ENCODE measurements around the gene NEXN. TPM values are rescaled to one million over a fixed set of nuclear protein-coding genes. Genes with fewer than 3 reads are reported as not detected.

Gene NEXN
- total RNA-seq, 1 donor from 2014 or later: 26.4 TPM

DNA sequence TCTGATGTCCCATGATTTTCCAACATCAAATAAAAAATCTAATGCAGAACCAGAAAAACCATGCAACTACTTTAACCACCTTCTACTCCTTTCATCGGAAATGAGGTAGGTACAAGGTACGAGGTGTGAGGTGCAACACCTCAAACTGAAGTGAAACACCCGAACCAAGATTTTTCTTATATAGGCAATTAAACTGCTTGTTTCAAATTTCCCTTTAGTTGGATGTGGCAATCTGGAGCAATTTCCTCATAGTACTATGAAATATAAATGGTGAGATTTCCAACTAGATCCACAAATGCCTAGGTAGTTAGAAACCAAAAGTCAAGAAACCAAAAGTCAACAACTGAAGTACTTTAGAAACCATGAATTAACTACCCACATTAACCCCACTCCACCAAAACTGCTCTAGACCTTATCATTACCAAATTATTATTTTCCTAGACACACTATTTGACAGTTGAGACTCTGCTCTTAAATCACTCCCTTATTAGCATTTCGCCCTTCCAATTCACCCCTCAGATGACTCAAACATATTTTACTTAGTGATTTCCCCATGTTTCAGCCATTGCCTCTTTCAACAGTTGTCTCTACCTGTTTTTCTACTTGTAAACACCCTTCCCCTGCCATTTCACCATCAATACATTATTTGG is 52.6 kb downstream of the NEXN start:
- intact Hi-C loops (cut with DNase I): no loop called here
- DNase-seq: no peak
- Histone ChIP-seq H3K27ac (no peak overlapping the region), H3K27me3 (no peaks in the 10 kb centered on the region), H3K4me1 (no peaks in the 10 kb centered on the region), H3K36me3 (peaks cover 54% of the 10 kb centered on the region), H3K4me3 (no peak overlapping the region), H3K9me3 (no peaks in the 10 kb centered on the region)
- no peak for ATAC-seq
- TF ChIP-seq, protein P1, sequence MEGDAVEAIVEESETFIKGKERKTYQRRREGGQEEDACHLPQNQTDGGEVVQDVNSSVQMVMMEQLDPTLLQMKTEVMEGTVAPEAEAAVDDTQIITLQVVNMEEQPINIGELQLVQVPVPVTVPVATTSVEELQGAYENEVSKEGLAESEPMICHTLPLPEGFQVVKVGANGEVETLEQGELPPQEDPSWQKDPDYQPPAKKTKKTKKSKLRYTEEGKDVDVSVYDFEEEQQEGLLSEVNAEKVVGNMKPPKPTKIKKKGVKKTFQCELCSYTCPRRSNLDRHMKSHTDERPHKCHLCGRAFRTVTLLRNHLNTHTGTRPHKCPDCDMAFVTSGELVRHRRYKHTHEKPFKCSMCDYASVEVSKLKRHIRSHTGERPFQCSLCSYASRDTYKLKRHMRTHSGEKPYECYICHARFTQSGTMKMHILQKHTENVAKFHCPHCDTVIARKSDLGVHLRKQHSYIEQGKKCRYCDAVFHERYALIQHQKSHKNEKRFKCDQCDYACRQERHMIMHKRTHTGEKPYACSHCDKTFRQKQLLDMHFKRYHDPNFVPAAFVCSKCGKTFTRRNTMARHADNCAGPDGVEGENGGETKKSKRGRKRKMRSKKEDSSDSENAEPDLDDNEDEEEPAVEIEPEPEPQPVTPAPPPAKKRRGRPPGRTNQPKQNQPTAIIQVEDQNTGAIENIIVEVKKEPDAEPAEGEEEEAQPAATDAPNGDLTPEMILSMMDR (IDR thresholded peaks at IDR 0.05): no peak

DNA sequence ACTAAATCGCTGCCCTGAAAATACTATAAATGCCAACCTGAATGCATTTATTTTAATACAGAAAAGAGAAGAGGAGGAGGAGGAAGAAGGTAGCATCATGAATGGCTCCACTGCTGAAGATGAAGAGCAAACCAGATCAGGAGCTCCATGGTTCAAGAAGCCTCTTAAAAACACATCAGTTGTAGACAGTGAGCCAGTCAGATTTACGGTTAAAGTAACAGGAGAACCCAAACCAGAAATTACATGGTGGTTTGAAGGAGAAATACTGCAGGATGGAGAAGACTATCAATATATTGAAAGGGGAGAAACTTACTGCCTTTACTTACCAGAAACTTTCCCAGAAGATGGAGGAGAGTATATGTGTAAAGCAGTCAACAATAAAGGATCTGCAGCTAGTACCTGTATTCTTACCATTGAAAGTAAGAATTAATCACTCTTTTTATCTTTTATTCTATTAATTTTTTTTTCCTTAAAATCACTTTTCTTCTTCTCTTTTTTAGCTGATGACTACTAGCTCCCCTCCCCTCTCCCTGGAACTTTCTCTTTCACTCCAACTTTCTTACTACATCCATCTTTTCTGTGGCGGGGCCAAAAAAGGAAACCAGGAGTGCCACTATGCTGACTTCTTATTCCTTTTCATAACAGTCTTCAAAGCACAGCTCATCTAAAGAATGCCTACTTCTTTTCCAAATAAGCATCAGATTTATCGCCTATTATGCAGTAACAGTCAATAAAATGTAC is 54.1 kb downstream of the NEXN start:
- intact Hi-C loops (cut with DNase I): no loop called here
- no peak overlapping the region for H3K4me3 ChIP-seq
- H3K9me3 ChIP-seq: no peaks in the 10 kb centered on the region
- no peak for ATAC-seq
- H3K4me1 ChIP-seq: no peaks in the 10 kb centered on the region
- H3K36me3 ChIP-seq: peaks cover 69% of the 10 kb centered on the region
- TF ChIP-seq, protein P1 (IDR thresholded peaks at IDR 0.05): no peak
- H3K27me3 ChIP-seq: no peaks in the 10 kb centered on the region
- H3K27ac ChIP-seq: no peak overlapping the region
- DNase-seq: no peak

DNA sequence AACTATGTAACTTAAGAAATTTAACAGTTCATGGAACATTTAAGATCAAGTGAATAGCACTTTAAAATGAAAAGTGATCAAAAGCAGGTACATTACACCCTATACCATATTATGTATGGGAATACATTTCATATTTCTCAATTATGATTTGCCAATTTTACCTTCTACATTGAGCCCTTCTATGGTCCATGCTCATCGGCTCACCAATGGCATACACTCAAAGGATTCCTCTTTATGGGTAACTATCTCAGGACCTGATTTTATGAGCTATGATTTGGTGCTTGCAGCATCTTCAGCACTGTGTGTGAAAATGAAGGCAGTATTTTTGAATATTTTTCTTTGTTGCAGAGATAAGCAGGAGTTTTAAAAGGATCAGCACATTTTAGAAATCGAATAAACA is 56.9 kb downstream of the NEXN start:
- no peaks in the 10 kb centered on the region for H3K9me3 ChIP-seq
- DNase-seq (no peak), ATAC-seq (no peak)
- peaks cover 95% of the 10 kb centered on the region for H3K36me3 ChIP-seq
- H3K27me3 ChIP-seq: no peaks in the 10 kb centered on the region
- H3K27ac ChIP-seq: no peak overlapping the region
- intact Hi-C loops (cut with DNase I): no loop called here
- TF ChIP-seq, protein P1 (IDR thresholded peaks at IDR 0.05): no peak
- no peak overlapping the region for H3K4me3 ChIP-seq
- peaks cover 7% of the 10 kb centered on the region for H3K4me1 ChIP-seq

DNA sequence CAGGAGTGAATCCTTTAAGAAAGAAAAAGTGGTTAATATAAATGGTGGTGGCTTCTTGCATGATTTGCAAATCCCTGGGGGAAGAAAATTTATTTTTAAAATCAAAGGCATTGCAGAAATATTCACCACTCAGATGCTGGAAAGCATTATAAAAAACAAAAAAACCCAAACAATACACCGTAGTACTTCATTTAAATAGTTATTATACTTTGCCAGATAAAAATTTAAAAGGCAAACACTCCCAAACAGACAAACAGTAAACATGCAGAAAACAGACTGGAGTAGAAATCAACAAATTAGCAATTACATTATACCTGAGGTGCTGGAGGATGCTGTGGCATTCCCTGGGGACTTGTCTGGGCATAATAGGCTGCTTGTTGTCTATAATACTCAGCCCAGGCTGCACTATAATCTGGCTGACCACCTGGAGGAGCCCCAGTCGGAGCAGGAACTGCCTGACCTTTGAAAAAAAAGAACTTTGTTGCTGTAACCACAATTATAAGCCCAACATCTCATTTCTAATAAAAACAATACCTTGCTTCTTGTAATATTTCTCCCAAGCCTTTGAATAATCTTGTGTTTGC is 60.5 kb downstream of the NEXN start:
- TF ChIP-seq, protein P1 (IDR thresholded peaks at IDR 0.05): peak; percentile 10
- ATAC-seq: peak; percentile 31
- peaks cover 7% of the 10 kb centered on the region for H3K4me1 ChIP-seq
- peaks cover 98% of the 10 kb centered on the region for H3K36me3 ChIP-seq
- H3K9me3 ChIP-seq: no peaks in the 10 kb centered on the region
- no peak overlapping the region for H3K4me3 ChIP-seq
- DNase-seq: no peak
- H3K27ac ChIP-seq: no peak overlapping the region
- intact Hi-C loops (cut with DNase I): no loop called here
- H3K27me3 ChIP-seq: no peaks in the 10 kb centered on the region

DNA sequence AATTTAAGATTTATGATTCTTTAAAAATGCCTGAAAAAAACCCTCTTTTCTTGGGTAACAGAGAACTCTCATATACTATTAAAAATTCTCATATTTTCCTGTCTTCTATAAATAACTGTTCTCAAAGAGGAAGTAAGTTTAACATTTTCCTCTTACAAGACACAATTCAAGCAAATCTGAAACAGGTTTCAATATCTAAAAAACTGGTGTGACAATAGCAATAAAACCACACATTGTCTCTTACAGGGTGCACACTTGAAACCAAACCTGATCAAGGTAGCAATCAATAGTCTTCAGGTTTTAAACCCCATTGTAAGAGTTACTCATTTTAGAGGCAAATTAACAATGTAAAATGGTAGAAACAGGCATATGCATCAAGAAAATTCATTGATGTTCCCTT is 62.4 kb downstream of the NEXN start:
- H3K9me3 ChIP-seq: no peaks in the 10 kb centered on the region
- H3K4me3 ChIP-seq: no peak overlapping the region
- peaks cover 7% of the 10 kb centered on the region for H3K4me1 ChIP-seq
- TF ChIP-seq, protein P1 (IDR thresholded peaks at IDR 0.05): no peak
- peaks cover 98% of the 10 kb centered on the region for H3K36me3 ChIP-seq
- H3K27ac ChIP-seq: no peak overlapping the region
- ATAC-seq: no peak
- DNase-seq: no peak
- intact Hi-C loops (cut with DNase I): no loop called here
- H3K27me3 ChIP-seq: no peaks in the 10 kb centered on the region
